ENCODE data around the gene HPSE2.
"Not testable (repeated sequence)": the region's sequence is repeated elsewhere in the genome, so short reads cannot be mapped to it uniquely, and the experiment has no call there.

HPSE2 gene

GRCh38 chr10:99161165-99161564, 74.5 kb downstream of the HPSE2 start:
- no peak for DNase-seq

GRCh38 chr10:99143651-99144050, 92.0 kb downstream of the HPSE2 start:
- no peak for DNase-seq

GRCh38 chr10:99143011-99143410, 92.6 kb downstream of the HPSE2 start:
- DNase-seq: no peak

GRCh38 chr10:99132897-99133296, 102.8 kb downstream of the HPSE2 start:
- not testable (repeated sequence) for DNase-seq

- DNase-seq: no peak
These were observed 109.8 kb downstream of the HPSE2 start for GRCh38 chr10:99125879-99126278.

- DNase-seq: no peak
These were observed 111.3 kb downstream of the HPSE2 start for GRCh38 chr10:99124376-99124775.

GRCh38 chr10:99123851-99124250, 111.8 kb downstream of the HPSE2 start:
- DNase-seq: no peak

- DNase-seq: no peak
These were observed 112.3 kb downstream of the HPSE2 start for GRCh38 chr10:99123336-99123735.

- no peak for DNase-seq
These were observed 116.3 kb downstream of the HPSE2 start for GRCh38 chr10:99119258-99119748.

GRCh38 chr10:99115703-99116102, 119.9 kb downstream of the HPSE2 start:
- no peak for DNase-seq

GRCh38 chr10:99085358-99085757, 150.3 kb downstream of the HPSE2 start:
- DNase-seq: no peak

GRCh38 chr10:99084161-99084560, 151.5 kb downstream of the HPSE2 start:
- DNase-seq: no peak

- no peak for DNase-seq
These were observed 155.2 kb downstream of the HPSE2 start for GRCh38 chr10:99080275-99080945.

GRCh38 chr10:99062591-99062990, 173.1 kb downstream of the HPSE2 start:
- no peak for DNase-seq

GRCh38 chr10:99058762-99059161, 176.9 kb downstream of the HPSE2 start:
- no peak for DNase-seq

- no peak for DNase-seq
These were observed 177.5 kb downstream of the HPSE2 start for GRCh38 chr10:99057936-99058690.

- no peak for DNase-seq
These were observed 190.0 kb downstream of the HPSE2 start for GRCh38 chr10:99045671-99046070.

GRCh38 chr10:99042051-99042771, 193.4 kb downstream of the HPSE2 start:
- no peak for DNase-seq

GRCh38 chr10:99041468-99041867, 194.2 kb downstream of the HPSE2 start:
- DNase-seq: no peak

GRCh38 chr10:99013885-99014284, 221.8 kb downstream of the HPSE2 start:
- no peak for DNase-seq

- DNase-seq: no peak
These were observed 225.4 kb downstream of the HPSE2 start for GRCh38 chr10:99010286-99010685.

- no peak for DNase-seq
These were observed 227.6 kb downstream of the HPSE2 start for GRCh38 chr10:99008054-99008453.

- DNase-seq: no peak
These were observed 228.2 kb downstream of the HPSE2 start for GRCh38 chr10:99007457-99007856.

GRCh38 chr10:99005254-99005653, 230.4 kb downstream of the HPSE2 start:
- no peak for DNase-seq
